SH-SY5Y (cell line): ENCODE measurements around the gene DDX42.

Experiments
- GATA2 ChIP-seq: IDR thresholded peaks from 2 replicates; pipeline ENCODE4 v1.6.1; 2011; ENCODE audit warnings: mild to moderate bottlenecking, low read depth, low read length
- GATA3 ChIP-seq: IDR thresholded peaks from 2 replicates; pipeline ENCODE4 v1.6.1; 2011; ENCODE audit warnings: low read depth, mild to moderate bottlenecking, low read length, moderate library complexity

DNA sequence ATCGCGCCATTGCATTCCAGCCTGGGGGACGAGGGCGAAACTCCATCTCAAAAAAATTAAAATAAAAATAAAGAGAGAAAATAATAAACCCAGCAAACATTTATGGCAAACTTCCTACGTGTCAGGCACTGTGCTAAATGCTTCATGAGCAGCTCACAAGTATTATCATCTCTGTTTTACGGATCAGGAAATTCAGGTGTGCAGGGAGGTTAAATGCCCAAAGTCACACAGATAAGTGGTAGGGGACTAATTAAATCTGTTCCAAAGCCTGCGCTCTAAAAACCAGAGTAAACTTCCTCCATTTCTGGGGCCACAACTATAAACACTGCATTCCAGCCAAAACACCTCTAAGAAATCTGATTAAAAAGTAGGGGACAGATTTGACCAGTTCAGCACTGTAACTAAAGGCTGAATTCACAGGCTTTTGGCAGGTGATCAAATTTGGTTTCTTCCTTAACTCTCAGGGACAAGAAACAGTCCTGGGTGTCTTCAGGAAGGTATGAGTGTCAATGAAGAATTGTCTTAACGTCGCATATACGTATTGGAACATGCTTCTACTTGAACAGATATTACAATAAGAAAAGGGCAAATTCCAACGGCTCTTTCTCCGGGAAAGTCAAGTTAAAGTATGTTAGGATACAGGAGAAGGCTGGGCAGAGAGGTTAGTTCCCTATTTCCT is 33.4 kb upstream of the DDX42 start:
- TF ChIP-seq GATA2: no peak
- no peak for TF ChIP-seq GATA3
